Epithelial cell of proximal tubule (primary cell): ENCODE measurements around the gene ALCAM. TPM values are rescaled to one million over a fixed set of nuclear protein-coding genes. Genes with fewer than 3 reads are reported as not detected.

Experiments
- DNase-seq: peaks from one replicate; pipeline ENCODE4 v3.0.0-alpha.2; 2011; ENCODE audit warnings: low read depth
- H3K4me3 ChIP-seq: 2 replicates; pipeline ENCODE4 v1.5.1; 2011; ENCODE audit warnings: low read depth, mild to moderate bottlenecking, low read length
- CTCF ChIP-seq: conservative IDR thresholded peaks from 2 replicates; pipeline ENCODE4 v1.5.1; 2012; ENCODE audit warnings: low read depth, mild to moderate bottlenecking, low read length
- total RNA-seq: library from RNA; depleted of rRNA; stranded (reverse); fragments of >200 nt; gene quantifications from 2 replicates; pipeline ENCODE4 v1.2.3, GENCODE V29; 2015

ALCAM gene
- total RNA-seq, 1 donor from 2014 or later, result 121 TPM

GRCh38 chr3:105470851-105471250, 104.1 kb downstream of the ALCAM start:
- no peak for DNase-seq
- TF ChIP-seq CTCF, result no peak
- no peak overlapping the region for H3K4me3 ChIP-seq

DNA sequence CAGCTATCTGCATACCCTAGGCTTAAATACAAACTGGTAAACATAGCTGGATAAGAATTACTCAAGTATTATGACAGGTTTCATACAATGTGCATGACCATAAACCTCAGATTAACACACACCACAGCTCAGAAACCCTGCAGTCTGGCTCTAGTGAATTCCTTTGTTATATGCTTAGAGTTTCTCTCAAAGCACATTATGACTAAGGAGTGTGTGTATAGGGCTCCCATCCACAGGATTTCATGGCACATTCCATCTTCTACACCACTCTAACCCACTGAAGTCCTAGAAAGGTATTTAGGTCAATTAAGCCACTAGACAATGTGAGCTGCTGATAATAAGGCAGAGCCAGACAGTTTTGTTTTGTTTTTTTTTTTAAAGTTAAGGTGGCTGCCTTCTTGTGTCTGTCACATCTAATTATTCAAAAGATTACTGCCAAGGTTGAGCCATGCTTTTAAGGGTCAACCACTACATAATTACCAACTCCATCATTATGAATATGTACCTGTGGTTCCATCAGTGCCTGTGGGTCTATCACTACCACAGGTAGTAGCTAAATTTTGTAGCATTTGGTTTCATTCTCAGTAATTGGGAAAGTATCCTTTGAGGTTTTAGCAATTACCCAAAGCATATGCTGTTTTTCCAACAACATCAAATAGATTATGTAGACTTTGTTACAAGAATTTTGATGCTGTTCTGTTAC, 107.0 kb downstream of the ALCAM start:
- peak; percentile 69 for DNase-seq
- H3K4me3 ChIP-seq, result no peak overlapping the region
- TF ChIP-seq CTCF, result no peak

DNA sequence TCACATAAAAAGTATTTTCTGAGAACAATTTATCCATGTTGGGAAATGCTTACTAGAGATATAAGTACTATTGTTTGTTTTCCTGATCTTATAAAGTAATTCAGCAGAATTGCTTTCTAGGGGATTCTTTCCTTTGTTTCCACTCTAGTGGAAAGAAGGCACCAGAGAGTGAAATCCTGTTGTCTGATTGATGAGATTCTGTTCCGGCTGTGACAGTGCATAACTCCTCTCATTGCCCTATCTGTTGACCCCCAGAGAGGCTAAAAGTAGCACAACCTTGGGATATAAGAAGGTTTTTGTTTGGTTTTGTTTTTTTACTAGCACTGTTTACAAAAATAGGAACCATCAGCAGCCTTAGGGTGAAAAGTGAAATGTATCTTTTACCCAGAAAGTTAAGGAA, 114.1 kb downstream of the ALCAM start:
- DNase-seq, result no peak
- H3K4me3 ChIP-seq, result no peak overlapping the region
- no peak for TF ChIP-seq CTCF

DNA sequence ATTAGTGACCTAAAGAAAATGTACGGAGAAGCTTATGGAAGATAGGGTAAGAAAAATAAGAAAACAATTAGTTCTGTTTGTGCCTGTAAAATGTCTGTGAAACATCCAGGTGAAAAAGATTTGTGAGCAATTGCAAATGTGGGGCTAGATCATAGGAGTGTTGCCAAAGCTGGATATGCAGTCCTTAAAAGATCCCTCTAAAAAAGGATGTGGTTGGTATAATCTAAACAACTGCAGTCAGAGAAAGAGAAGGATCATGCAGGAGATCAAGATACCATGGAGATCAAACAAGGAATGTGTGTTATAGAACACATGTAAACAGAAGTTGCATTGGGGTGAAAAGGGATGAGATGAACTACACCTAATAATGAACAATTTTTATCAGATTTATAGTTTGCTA, 116.8 kb downstream of the ALCAM start:
- no peak overlapping the region for H3K4me3 ChIP-seq
- no peak for DNase-seq
- TF ChIP-seq CTCF, result no peak

DNA sequence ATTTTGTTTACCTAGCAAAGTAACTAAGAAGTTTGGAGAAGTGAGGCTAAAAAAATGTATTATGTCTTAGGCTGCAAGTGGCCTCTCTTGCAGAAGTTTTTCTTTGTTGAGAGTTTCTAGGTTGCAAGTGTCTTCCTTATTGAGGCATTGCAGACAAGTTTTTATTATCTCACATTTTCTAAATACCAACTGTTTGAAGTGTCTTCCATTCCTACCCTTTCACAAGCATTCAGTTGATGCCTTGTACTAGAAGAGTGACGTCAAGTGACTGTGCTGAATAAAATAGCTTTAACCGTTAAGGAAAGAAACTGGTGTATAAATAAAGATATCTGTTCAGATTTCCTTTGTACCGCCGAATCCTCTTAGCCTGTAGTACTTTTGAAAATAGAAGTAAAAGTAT, 123.3 kb downstream of the ALCAM start:
- TF ChIP-seq CTCF, result no peak
- DNase-seq, result no peak
- no peak overlapping the region for H3K4me3 ChIP-seq

DNA sequence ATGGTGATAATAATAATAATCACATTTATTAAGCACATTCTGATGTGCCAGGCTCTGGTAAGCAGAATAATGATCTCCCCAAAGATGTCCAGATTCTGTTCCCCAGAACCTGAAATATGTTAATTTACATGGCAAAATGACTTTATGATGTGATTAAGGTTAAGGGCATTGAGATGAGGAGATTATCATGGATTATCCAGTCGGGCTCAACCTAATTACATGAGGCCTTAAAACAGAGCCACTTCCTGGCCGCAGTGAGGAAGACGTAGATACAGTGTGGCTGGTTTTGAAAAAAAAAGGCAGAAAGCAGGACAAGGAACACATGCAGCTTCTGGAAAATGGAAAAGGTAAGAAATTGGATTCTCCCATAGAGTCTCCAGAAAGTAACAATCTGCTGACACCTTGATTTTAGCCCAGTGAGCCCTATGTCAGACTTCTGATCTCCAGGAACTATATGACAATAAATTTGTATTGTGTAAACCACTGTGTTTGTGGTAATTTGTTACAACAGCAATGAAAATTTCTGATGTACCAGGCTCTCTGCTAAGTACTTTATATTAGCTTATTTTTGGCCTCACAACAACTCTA, 126.7 kb downstream of the ALCAM start:
- no peak overlapping the region for H3K4me3 ChIP-seq
- no peak for TF ChIP-seq CTCF
- no peak for DNase-seq

DNA sequence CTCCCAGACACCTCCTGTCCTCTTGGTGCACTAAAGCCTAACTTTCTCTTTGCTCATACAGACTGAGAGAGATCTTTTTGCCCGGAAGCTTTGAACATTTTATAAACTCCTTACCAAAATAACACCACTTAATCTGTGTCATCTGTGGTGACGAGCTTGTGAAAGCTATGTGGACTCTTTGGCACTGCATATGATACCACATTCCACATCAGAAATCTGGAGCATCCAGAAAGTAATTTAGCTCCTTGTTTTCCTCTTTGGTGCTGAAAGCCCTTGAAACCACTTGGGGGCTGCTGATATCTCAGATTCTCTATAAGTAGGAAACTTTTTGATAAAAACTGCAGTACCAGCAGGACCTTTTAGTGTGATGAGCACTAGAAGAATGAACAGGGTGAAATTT, 128.3 kb downstream of the ALCAM start:
- no peak overlapping the region for H3K4me3 ChIP-seq
- DNase-seq, result no peak
- TF ChIP-seq CTCF, result no peak
